Measurements from ENCODE around the gene COL25A1.

Gene COL25A1

DNA sequence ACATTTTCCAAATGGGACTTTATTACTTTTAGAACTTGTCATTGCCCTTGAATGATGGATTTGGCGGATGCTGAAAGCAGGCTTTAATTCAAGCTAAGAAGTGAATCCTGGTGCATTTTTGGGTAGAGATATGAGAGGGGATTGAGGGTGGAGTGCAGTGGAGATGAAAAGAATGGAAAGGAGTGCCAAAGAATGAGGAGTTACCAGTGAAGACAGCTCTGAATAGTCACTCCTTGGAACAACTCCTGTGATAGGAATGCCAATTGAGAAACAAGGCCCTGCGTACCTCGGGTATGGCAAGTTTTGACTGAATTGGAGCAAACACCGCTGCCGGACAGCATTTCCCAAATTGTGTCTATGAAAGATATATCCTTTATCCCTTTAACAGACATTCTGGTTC lies 503.2 kb downstream of the COL25A1 start:
- no peak for DNase-seq

- no peak for DNase-seq
These were observed 506.3 kb downstream of the COL25A1 start for GRCh38 chr4:108796173-108796572.

DNA sequence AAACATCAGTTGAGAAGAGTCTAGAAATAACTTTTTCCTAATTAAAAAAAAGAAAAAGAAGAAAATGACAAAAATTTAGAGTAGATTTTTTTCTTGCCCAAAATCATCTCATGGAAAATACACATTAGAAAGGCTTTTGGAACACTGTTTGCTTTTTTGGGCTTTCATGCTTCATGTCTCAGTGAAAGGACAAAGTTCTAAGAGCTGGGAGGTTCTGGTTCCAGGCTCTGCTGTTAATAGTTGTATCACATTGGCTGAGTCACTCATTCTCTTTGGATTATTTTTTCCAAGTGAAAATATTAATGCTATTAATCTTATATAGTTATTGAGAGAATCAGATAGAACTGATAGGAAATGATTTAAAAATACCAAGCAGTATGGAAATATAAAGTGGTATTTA lies 506.7 kb downstream of the COL25A1 start:
- no peak for DNase-seq

- no peak for DNase-seq
These were observed 508.3 kb downstream of the COL25A1 start for GRCh38 chr4:108794136-108794535.

- no peak for DNase-seq
These were observed 509.0 kb downstream of the COL25A1 start for GRCh38 chr4:108793415-108793814.

GRCh38 chr4:108788731-108789130 lies 513.7 kb downstream of the COL25A1 start:
- no peak for DNase-seq

- no peak for DNase-seq
These were observed 514.7 kb downstream of the COL25A1 start for GRCh38 chr4:108787724-108788123.

GRCh38 chr4:108787106-108787505 lies 515.4 kb downstream of the COL25A1 start:
- DNase-seq: no peak

DNA sequence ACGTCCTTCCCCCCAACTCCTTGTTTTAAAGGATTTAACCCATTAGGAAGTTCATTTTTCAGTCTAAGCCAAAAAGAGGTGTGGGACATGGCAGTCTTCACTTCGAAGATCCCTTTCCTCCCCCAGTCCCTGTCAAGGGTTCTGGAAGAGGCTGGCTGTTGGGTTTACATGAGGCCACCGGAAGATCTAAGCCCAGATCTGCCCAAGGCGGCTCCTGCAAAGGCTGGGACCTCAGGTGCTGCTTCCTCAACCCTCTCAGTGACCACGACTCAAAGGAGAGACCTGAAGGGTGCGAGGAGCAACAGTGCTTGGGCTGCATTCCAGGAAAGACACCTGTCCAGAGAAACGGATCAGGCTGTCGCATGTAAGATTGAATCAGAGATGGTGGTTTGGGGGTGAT lies 516.1 kb downstream of the COL25A1 start:
- no peak for DNase-seq

- DNase-seq: peak in 1 of 3 experiments; percentile 11
These were observed 518.6 kb downstream of the COL25A1 start for GRCh38 chr4:108783665-108784463.

GRCh38 chr4:108779958-108780357 lies 522.5 kb downstream of the COL25A1 start:
- DNase-seq: no peak

GRCh38 chr4:108777388-108777787 lies 525.1 kb downstream of the COL25A1 start:
- no peak for DNase-seq

GRCh38 chr4:108775921-108776320 lies 526.5 kb downstream of the COL25A1 start:
- no peak for DNase-seq

DNA sequence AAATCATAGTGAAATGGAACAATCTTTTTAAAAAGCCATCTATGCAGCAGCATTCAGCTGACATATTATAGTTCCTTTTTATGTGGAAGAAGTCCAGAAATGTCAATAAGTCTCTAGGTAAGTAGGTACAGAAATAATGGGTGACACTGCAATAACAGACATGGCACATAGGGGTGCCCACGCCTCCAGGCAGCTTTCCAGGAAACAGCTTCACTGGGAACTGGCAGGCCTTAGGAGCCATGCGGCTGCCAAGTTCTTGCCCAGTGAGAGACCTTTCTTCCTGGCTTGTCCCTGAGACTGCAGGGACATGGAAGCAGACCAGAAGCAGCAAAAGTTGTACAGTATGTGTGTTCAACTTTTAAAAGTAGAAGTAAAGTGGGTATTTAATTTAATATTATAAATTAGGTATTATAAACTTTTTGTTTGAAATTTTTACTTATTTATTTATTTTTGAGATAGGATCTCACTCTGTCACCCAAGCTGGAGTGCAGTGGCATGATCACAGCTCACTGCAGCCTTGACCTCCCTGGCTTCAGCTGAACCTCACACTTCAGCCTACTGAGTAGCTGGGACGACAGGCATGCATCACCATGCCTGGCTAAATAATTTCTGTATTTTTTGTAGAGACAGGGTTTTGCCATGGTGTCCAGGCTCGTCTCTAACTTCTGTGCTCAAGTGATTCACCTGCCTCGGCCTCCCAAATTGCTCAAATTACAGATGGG lies 527.5 kb downstream of the COL25A1 start:
- no peak for DNase-seq

DNA sequence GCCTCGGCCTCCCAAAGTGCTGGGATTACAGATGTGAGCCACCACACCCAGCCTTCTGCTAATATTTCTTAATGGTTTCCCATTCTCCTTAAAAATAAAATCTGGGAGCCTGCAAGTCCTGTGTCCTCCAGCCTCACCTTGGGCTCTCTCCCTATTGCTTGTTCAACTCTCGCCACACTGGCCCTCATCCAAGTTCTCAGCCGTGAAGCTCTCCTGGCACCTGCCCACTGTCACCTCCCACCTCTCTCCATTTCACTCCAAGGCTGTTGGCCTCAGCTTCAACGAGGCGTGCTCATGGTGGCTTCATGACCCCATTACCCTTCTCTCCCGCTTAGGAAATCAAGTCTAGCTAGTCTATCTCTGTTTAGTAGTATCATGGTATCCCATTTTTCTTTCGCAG lies 530.1 kb downstream of the COL25A1 start:
- no peak for DNase-seq

GRCh38 chr4:108766058-108766457 lies 536.4 kb downstream of the COL25A1 start:
- DNase-seq: no peak

DNA sequence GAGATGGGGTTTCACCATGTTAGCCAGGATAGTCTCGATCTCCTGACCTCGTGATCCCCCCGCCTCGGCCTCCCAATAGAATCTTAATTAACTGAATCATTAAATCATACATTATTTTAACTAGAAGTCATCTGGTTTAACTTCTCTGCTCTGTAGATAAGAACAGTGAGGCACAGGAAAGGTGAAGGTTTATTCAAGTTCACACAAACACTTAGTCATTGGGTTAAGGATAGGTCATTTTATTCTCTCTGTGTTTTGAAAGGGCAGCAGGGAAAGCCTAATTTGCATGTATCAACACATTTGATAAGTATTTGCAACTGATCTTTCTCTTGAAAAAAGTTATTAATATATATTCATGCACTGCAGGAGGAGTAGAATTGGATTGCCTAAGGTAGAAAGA lies 538.5 kb downstream of the COL25A1 start:
- DNase-seq: no peak

DNA sequence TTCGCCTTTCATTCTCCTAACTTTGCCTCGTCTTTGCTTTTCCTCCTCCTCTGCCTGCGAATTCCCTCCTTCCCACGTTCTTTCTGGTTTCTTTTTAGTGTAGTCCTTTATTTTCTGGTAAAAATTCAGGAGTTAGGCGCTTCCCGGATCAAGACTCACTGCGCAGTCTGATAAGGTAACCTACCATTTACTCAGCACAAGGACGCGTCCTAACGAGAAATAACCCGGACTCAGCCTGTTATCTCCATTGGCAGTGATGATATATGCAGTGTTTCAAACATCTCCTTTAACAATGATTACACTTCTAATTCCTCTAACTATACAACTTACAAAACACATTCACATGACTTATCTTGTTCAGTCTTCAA lies 539.2 kb downstream of the COL25A1 start:
- DNase-seq: peak in 1 of 3 experiments; percentile 46

- DNase-seq: peak in 2 of 3 experiments; percentile 71 to 79
These were observed 539.8 kb downstream of the COL25A1 start, which contains the start of gene ETNPPL for GRCh38 chr4:108762559-108763225. TSS of gene ETNPPL (minus strand) at chr4:108763053. CDS start at chr4:108762898, 155 bp downstream.
